Stimulated activated naive CD8-positive, alpha-beta T cell treated with anti-CD3 and anti-CD28 coated beads, Interleukin-15, amount 100 ng/mL, for 72 hours (primary cell): ENCODE data around the gene NAV1.
"Not testable (repeated sequence)": the region's sequence is repeated elsewhere in the genome, so short reads cannot be mapped to it uniquely, and the experiment has no call there.

Source experiments
- ATAC-seq: fragments of 150-1000 bp; cut with Tn5 transposase; 2 replicates; pipeline ENCODE4 v1.10.0; 2021; ENCODE audit warnings: mild to moderate bottlenecking, moderate library complexity
- DNase-seq, 2 donors: peaks; one replicate each; pipeline ENCODE4 v3.0.0; 2021 to 2022
- H3K27ac Mint-ChIP-seq, 2 donors: one replicate each; pipeline ENCODE4 v1.8.0; 2022; ENCODE audit warnings: mild to moderate bottlenecking in 2 of 2, mixed read lengths in 2 of 2, moderate library complexity in 2 of 2
- H3K27me3 Mint-ChIP-seq: one replicate; pipeline ENCODE4 v1.8.0; 2022; ENCODE audit warnings: mixed read lengths
- H3K4me1 Mint-ChIP-seq: one replicate; pipeline ENCODE4 v1.8.0; 2022; ENCODE audit warnings: mild to moderate bottlenecking, mixed read lengths
- H3K4me3 Mint-ChIP-seq, 2 donors: one replicate each; pipeline ENCODE4 v1.8.0; 2022; ENCODE audit warnings: mild to moderate bottlenecking in 2 of 2, mixed read lengths in 2 of 2, moderate library complexity in 1 of 2
- H3K9me3 Mint-ChIP-seq, 2 donors: one replicate each; pipeline ENCODE4 v1.8.0; 2022; ENCODE audit warnings: mixed read lengths in 2 of 2

NAV1 gene

DNA sequence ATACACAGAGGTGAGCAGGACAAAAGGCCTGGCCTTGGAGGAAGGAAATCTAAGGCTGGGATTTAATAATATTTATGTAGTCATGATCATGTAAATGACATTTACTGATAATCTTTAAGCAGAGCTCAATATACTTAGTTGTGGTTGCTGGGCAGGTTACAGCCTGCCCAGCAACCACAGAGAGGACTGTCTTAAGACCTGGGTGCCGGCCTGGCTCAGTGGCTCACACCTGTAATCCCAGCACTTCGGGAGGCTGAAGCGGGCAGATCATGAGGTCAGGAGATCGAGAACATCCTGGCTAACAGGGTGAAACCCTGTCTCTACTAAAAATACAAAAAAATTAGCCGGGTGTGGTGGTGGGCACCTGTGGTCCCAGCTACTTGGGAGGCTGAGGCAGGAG is 10.6 kb downstream of the NAV1 start:
- ATAC-seq, H3K27ac Mint-ChIP-seq, H3K4me3 Mint-ChIP-seq, DNase-seq, H3K9me3 Mint-ChIP-seq: not testable (repeated sequence)
- Mint-ChIP-seq H3K27me3 (peaks cover 10% of the 10 kb centered on the region), H3K4me1 (peaks cover 12% of the 10 kb centered on the region)

GRCh38 chr1:201551096-201551495 is 12.2 kb downstream of the NAV1 start:
- H3K4me1 Mint-ChIP-seq, result peaks cover 10% of the 10 kb centered on the region
- H3K27ac Mint-ChIP-seq, result no peak overlapping the region
- no peaks in the 10 kb centered on the region for H3K9me3 Mint-ChIP-seq
- peaks cover 9% of the 10 kb centered on the region for H3K27me3 Mint-ChIP-seq
- H3K4me3 Mint-ChIP-seq, result no peak overlapping the region
- DNase-seq (no peak), ATAC-seq (no peak)

- Mint-ChIP-seq H3K4me3 (no peak overlapping the region), H3K4me1 (peaks cover 7% of the 10 kb centered on the region), H3K27ac (peak overlapping the region in 1 of 2 donors; percentile 76), H3K9me3 (no peaks in the 10 kb centered on the region), H3K27me3 (peaks cover 9% of the 10 kb centered on the region)
- no peak for ATAC-seq
- DNase-seq, result no peak
Measured at GRCh38 chr1:201551877-201552731, 13.2 kb downstream of the NAV1 start.

DNA sequence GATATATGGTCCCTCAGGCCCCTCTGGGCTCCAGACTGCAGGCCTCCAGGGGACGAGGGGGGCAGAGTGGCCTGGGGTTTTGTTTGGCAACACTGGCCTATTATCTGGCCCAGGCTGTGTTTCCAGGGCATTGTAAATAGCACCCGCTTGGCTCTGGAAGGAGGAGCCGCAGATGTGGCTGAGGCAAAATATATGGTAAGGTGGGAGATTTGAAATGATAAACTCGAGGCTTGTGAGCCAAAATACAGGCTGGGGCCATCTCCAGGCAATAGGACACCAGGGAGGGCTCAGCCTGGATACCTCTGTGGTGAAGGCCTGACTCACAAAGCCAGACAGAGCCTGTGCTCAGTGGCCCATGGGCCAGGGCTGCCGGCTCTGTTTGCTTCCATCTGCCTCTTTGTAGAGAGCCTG is 14.0 kb downstream of the NAV1 start:
- Mint-ChIP-seq H3K27ac (no peak overlapping the region), H3K9me3 (no peaks in the 10 kb centered on the region), H3K4me1 (peaks cover 7% of the 10 kb centered on the region), H3K27me3 (peaks cover 9% of the 10 kb centered on the region), H3K4me3 (no peak overlapping the region)
- no peak for ATAC-seq
- DNase-seq, result no peak

DNA sequence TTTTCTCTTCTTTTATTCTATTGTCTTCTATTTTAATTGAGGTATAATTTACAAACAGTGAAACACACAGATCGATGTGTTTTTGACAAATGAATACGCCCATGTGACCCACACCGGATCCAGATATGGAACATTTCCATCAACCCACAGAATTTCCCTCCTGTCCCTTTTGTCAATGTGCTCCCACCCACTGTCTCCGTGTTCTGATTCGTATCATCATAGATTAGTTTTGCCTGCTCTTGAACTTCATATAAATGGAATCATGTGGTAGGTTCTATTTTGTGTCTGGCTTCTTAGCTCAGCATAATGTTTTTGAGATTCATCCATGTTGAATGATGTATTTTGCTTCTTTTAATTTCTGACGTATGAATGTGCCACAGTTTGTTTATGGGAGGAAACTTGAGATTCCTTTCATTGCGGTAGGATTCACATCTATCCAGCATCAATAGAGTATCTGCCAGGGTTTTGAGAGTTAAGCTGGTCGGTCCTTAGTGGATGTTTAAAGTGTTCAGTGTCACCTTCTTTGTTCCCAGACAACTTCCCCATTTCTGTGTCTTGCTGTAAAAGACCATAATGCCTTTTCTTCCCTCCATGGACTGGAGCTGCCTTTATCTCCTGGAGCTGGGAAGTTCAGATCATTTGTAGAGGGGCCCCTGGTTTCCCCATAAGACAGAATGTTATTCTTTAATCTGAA is 14.7 kb downstream of the NAV1 start:
- ATAC-seq, result no peak
- Mint-ChIP-seq H3K9me3 (no peaks in the 10 kb centered on the region), H3K4me3 (no peak overlapping the region), H3K27me3 (peaks cover 9% of the 10 kb centered on the region), H3K4me1 (peaks cover 7% of the 10 kb centered on the region), H3K27ac (peak overlapping the region in 1 of 2 donors; percentile 8)
- DNase-seq, result no peak

- peaks cover 7% of the 10 kb centered on the region for H3K4me1 Mint-ChIP-seq
Measured at GRCh38 chr1:201554190-201554600, 15.3 kb downstream of the NAV1 start.

DNA sequence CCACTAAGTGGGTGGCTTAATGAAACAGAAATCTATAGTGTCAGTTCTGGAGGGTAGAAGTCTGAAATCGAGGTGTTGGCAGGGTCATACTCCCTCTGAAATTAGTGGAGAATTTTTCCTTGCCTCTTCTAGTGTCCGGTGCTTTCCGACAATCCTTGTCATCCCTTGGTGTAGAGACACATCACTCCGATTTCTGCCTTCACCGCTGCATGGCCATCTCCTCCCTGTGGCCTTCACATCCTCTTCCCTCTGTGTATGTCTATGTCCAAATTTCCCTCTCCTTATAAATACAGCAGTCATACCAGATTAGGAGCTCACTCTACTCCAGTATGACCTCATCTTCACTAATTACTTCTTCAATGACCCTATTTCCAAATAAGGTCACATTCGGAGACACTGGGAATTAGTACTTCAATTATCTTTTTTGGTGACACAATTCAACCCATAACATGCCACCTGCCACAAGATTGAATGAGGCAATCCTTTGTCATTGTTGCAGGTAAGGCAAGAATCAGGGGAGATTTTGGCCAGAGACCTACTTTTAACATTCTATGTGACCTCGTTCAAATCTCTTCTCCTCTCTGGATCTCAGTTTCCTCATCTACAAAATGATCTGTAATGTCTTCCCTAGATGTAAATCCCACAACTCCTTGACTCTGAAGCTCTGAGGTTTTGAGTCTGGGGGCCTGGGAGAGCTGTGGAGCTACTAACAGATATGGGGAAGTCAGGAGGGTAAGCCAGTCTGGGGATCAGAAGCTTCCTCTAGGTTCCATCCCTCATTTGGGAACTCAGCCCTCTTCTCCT is 16.1 kb downstream of the NAV1 start:
- DNase-seq (no peak), ATAC-seq (no peak)
- Mint-ChIP-seq H3K27me3 (peaks cover 9% of the 10 kb centered on the region), H3K4me1 (peaks cover 7% of the 10 kb centered on the region), H3K4me3 (no peak overlapping the region), H3K27ac (no peak overlapping the region), H3K9me3 (no peaks in the 10 kb centered on the region)

More at GRCh38 chr1:201554190-201554600, 15.3 kb downstream of the NAV1 start:
- ATAC-seq (no peak), DNase-seq (no peak)
- H3K9me3 Mint-ChIP-seq, result no peaks in the 10 kb centered on the region
- H3K27me3 Mint-ChIP-seq, result peaks cover 9% of the 10 kb centered on the region
- H3K4me3 Mint-ChIP-seq, result no peak overlapping the region
- peak overlapping the region in 1 of 2 donors; percentile 8 for H3K27ac Mint-ChIP-seq

- H3K27ac Mint-ChIP-seq, result no peak overlapping the region
- H3K4me1 Mint-ChIP-seq, result peaks cover 7% of the 10 kb centered on the region
- H3K4me3 Mint-ChIP-seq, result no peak overlapping the region
- H3K27me3 Mint-ChIP-seq, result peaks cover 9% of the 10 kb centered on the region
- DNase-seq, result no peak
- no peak for ATAC-seq
- no peaks in the 10 kb centered on the region for H3K9me3 Mint-ChIP-seq
Measured at GRCh38 chr1:201555593-201555945, 16.6 kb downstream of the NAV1 start.

- Mint-ChIP-seq H3K27me3 (peaks cover 9% of the 10 kb centered on the region), H3K4me3 (no peak overlapping the region), H3K4me1 (peaks cover 1% of the 10 kb centered on the region), H3K27ac (no peak overlapping the region), H3K9me3 (no peaks in the 10 kb centered on the region)
- DNase-seq (no peak), ATAC-seq (no peak)
Measured at GRCh38 chr1:201556841-201557571, 18.1 kb downstream of the NAV1 start.

DNA sequence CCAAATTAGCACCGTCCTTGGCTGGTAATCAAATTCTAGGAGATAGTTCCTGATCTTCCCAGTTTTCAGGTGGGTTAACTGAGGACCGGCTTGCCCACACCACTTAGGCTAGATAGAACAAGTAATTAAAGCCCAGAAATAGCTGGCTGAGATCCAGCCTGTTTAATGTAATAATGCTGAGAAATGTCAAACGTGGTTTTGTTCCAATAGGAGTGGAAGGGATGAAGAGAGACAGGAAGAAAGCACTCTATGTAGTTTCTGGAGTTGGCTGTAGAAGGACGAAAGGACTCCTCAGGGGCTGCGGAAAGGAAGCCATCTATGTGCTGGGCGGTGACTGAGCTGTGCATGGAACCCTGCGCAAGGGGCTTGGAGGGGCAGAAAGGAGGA is 18.6 kb downstream of the NAV1 start:
- no peaks in the 10 kb centered on the region for H3K4me1 Mint-ChIP-seq
- H3K9me3 Mint-ChIP-seq, result no peaks in the 10 kb centered on the region
- ATAC-seq (no peak), DNase-seq (no peak)
- no peak overlapping the region for H3K4me3 Mint-ChIP-seq
- no peak overlapping the region for H3K27ac Mint-ChIP-seq
- H3K27me3 Mint-ChIP-seq, result peaks cover 6% of the 10 kb centered on the region

- no peaks in the 10 kb centered on the region for H3K9me3 Mint-ChIP-seq
- peak; percentile 63 to 65 for DNase-seq
- H3K27me3 Mint-ChIP-seq, result no peaks in the 10 kb centered on the region
- no peak overlapping the region for H3K27ac Mint-ChIP-seq
- H3K4me3 Mint-ChIP-seq, result no peak overlapping the region
- peak; percentile 89 for ATAC-seq
- no peaks in the 10 kb centered on the region for H3K4me1 Mint-ChIP-seq
Measured at GRCh38 chr1:201559679-201560162, 20.8 kb downstream of the NAV1 start.

DNA sequence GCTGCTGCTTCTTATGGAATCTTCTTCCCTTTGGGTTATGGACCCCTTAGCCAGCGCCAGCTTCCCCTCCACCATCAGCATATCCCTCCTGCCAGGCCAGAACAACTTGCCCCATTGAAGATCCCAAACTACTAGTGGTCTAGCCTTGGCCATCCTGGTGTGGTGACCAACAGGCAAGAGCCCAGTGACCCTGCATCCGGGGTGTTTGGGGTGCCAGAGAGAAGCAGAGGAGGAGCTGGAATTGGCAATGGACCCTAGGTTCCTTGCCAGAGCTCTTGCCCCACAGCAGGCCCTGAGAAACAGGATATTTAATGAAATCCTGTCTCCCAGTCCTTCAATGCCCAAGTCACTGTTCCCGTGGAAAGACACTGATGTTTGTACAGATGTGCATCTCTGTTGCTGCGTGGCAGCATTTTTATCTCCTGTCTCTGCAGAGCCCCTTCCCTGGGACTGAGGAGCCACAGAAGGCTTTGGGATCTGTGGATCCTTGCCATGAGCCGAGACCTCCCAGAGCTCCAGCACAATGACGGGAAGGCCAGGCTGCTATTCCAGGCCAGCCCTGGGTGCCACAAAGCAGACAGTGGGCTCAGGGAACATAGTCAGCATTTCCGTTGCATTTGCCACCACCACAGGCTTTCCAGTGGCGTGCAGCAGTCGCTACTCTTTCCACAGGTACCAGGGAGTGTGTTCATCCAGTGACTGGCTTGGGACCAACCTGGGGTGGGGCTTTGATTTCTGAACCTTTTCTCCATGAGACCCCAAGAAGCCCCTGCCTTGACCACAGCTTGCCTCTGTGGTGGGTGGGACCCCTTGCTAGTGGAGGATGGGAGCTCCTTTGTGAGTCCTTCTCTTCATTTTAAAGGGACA is 21.6 kb downstream of the NAV1 start:
- Mint-ChIP-seq H3K4me3 (no peak overlapping the region), H3K4me1 (no peaks in the 10 kb centered on the region), H3K27ac (no peak overlapping the region), H3K27me3 (no peaks in the 10 kb centered on the region), H3K9me3 (no peaks in the 10 kb centered on the region)
- no peak for DNase-seq
- ATAC-seq, result no peak

DNA sequence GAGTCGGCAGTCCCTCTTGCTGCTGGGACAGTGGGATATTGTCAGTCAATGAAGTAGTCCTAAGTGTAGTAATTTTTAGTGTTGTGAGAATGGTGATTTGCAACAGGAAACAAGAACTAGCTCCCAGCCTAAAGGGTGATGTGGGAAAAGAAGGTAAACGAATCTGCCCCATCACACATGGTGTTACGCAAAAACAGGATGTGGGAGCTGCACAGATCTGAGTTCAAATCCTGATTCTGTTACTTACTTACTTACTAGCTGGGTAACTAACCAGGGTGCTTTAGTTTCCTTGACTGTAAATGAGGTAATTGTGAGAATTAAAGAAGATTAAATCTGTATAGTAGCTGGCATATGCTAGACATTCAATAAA is 22.3 kb downstream of the NAV1 start:
- H3K9me3 Mint-ChIP-seq, result no peaks in the 10 kb centered on the region
- ATAC-seq (no peak), DNase-seq (no peak)
- no peak overlapping the region for H3K27ac Mint-ChIP-seq
- H3K27me3 Mint-ChIP-seq, result no peaks in the 10 kb centered on the region
- no peak overlapping the region for H3K4me3 Mint-ChIP-seq
- H3K4me1 Mint-ChIP-seq, result no peaks in the 10 kb centered on the region

- DNase-seq, result no peak
- Mint-ChIP-seq H3K27me3 (no peaks in the 10 kb centered on the region), H3K4me1 (no peaks in the 10 kb centered on the region), H3K9me3 (no peaks in the 10 kb centered on the region), H3K4me3 (no peak overlapping the region), H3K27ac (no peak overlapping the region)
- no peak for ATAC-seq
Measured at GRCh38 chr1:201561601-201562000, 22.7 kb downstream of the NAV1 start.
